ENCODE measurements around the gene TIGD2.
"Not testable (repeated sequence)": the region's sequence is repeated elsewhere in the genome, so short reads cannot be mapped to it uniquely, and the experiment has no call there.

The TIGD2 gene

GRCh38 chr4:89119836-89120235, 8.5 kb downstream of the TIGD2 start:
- no peak for DNase-seq

DNA sequence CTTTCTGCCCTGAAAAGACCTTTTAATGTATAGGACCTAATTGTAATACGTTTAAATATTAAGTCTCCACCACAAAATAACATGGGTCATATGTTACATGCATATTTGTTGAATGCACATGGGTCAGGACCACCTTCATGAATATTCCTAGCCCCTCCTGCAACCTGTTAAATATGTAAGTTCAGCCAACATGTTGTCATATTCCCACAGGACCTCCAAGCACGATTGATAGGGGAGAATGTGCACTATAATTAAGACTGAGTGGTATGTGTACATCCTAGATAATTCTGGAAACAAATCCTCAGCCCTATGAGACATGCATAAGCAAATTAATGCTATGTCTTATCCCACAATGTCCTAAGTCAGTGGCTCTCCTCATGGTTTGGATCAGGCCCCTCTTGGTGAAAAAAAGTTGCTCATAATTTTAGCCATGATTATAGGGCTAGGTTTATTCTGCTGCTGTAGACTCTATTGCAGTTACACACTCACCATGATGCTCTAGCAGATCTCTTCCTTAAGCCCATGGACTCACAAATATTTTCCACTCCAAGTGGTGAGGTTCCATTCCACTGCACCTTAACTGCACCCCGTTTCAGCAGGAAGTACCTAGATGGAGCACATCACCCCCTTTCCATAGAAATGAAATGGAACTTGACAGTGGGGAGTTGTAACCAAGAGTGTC, 10.2 kb downstream of the TIGD2 start:
- no peak for DNase-seq

DNA sequence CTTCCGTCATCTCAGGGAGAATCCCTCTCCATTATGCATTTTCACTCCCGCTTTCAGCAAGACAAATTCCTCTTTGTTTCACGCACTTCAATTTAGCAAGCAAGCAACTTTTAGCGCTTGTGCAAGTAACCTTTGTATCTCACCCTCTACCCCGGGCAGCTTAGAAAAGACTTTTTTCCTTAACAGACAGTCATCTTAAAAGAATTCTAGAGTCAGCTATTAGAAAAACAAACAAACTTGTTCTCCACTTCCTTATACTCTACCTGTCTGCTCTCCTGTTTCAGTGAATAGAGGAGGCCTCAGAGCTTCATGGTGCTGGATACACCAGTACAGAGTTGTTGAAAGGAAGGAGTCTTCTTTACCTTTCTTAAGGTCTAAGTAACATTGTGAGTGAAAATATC, 12.1 kb downstream of the TIGD2 start:
- no peak for DNase-seq

DNA sequence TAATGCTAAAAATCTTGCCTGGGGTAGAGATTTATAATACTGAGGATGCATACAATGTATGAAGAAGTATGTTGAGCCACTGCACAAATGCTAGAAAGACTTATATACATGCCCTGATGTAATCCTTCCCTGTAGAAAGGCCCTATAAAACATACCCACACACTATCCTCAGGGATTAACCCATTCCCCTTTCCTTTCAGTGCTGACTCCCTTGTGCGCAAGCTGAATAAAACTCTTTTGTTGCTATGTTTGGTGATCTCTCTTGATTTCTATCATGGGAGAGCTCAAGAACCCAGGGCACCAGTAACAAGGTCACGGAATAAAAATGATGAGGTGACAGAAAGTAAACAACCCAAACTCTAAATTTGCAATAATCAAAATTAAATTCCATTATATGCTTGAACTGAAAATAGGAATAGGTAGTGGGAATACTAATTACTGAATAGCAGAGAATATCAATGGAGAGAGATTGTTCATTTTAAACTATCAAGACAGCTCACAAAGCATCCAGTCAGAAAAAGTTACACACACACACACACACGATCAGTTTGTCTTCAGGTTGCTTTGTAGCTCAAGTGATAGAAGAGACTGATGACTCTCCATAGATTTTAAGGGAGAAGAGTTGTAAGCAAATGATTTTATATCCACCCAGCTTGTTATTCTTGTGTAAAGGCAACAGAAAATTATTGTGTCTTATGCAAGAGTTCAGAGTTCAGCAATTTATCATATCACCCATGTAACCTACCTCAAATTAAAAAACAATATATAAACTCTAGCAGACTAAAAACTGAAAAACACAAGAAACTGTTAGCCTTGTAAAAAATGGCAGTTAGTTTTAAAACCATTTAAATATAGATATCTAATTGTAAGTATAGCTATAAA, 14.8 kb downstream of the TIGD2 start:
- DNase-seq, result no peak

GRCh38 chr4:89129080-89129640, 17.8 kb downstream of the TIGD2 start:
- DNase-seq, result no peak

- no peak for DNase-seq
Observed at GRCh38 chr4:89134775-89135319, 23.5 kb downstream of the TIGD2 start.

GRCh38 chr4:89136525-89136924, 25.2 kb downstream of the TIGD2 start:
- DNase-seq, result no peak

GRCh38 chr4:89137231-89137630, 25.9 kb downstream of the TIGD2 start:
- DNase-seq, result no peak

- no peak for DNase-seq
Observed at GRCh38 chr4:89137695-89138094, 26.4 kb downstream of the TIGD2 start.

- DNase-seq, result no peak
Observed at GRCh38 chr4:89140168-89140759, 28.9 kb downstream of the TIGD2 start.

GRCh38 chr4:89142691-89143669, 31.6 kb downstream of the TIGD2 start:
- no peak for DNase-seq

- DNase-seq, result not testable (repeated sequence)
Observed at GRCh38 chr4:89144652-89145051, 33.3 kb downstream of the TIGD2 start.

DNA sequence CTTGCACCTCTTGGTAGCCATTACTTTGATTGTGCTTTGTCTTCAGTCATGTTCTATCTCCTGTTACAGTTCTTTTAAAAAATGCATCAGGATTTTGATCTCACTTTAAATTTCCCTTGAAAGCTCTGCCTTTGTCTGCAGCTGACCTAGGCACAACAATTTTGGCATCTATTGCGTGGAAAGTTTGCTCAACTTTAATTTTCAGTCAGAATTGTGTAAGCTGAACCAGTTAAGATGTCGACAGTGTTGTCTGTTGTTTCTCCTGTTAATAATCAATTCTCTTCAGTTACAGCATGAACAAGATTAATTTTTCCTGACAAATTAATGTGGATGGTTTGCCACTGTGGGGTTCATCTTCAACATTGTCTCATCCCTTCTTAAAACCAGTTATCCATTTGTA, 34.9 kb downstream of the TIGD2 start:
- no peak for DNase-seq

DNA sequence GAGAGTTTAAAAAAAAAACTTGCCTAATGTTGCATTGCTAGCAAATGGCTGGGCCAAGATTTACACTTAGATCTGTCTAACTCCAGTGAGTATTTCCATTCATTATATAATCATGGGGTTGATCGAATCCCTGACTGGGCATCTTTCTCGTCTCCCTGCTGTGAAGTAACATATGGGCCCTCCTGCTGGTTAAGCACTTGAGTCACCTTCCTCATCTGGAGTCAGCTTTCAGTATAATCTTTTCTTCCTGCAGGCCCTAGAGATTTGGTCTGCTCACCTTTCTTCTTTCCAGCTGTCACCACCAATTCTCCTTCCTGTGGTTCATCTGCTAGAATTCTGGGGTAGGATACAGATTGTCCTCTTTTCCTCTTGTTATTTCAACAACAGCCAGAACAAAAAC, 41.6 kb downstream of the TIGD2 start:
- DNase-seq, result no peak

DNA sequence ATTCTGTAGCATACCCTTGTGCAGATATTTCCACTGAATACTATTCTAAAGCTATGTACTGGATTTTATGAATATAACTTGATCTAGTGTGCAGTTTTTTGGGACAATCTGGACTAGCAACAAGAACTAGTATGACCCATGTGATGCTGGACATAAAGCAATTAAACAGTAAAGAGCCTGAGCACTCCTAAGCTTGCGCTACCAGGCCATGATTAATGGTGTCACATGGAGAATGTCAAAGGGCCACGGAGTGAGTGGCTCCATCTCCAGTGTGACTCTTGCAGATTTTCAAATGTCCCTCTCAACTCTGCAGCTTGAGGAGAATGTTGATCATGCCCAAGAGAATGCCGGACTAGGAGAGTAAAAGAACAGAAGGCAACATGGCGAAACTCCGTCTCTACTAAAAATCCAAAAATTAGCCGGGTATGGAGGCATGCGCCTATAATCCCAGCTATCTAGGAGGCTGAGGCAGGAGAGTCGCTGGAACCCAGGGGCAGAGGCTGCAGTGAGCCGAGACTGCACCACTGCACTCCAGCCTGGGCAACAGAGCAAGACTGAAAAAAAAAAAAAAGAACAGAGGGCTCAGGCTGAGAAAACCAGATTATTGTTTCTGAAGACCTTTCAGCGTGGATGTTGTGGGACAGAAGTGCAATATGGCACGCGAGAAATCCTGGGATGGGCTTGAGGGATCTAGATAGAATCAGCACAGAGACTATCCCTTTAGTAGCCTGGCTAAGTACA, 45.0 kb downstream of the TIGD2 start:
- DNase-seq, result no peak

GRCh38 chr4:89157488-89158024, 46.2 kb downstream of the TIGD2 start:
- no peak for DNase-seq

DNA sequence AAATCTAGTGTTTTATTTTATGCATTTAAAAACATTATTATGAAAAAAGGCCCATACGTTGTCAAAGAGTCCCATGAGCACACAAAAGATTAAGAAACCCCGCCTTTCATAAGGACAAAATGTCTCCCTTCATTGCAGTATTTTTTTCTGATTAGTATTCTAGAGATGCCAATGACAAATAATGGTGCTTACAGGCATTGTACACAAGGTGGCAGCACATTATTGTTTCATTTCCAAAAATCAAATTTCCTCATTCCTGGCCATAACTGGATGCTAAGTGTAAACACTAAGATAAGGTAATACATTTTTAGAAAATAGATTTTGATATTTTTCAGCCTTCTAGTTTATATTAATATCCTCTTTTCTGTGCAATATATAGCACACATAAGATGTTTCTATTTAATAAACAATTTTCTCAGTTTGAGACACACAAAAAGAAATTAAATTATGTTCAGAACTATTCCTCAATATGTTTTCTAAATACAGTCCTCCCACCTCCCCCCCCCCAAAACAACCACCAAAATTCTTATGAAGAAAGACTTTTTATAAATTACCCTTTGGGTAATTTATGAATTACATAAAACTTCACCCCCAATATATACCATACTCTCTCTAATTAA, 47.7 kb downstream of the TIGD2 start:
- DNase-seq, result peak; percentile 14

GRCh38 chr4:89160806-89161205, 49.5 kb downstream of the TIGD2 start:
- no peak for DNase-seq

DNA sequence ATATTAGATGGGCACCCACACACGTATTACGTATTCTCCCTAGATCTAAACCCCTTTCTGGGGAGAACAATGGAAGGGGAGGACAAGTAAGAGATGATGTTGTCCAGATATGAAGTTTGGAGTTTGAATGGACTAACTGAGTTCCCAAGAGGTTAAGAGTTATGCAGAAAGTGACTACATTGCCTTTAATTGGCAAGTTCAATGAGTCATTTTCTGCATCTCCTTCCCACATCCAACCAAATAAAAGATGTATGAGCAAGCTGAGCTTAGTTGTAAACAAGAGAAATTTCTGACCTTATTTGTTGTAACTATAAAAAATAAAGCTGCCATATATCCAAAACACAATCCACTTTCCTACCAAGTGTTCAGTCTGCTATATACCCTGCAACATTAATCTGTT, 50.5 kb downstream of the TIGD2 start:
- no peak for DNase-seq

DNA sequence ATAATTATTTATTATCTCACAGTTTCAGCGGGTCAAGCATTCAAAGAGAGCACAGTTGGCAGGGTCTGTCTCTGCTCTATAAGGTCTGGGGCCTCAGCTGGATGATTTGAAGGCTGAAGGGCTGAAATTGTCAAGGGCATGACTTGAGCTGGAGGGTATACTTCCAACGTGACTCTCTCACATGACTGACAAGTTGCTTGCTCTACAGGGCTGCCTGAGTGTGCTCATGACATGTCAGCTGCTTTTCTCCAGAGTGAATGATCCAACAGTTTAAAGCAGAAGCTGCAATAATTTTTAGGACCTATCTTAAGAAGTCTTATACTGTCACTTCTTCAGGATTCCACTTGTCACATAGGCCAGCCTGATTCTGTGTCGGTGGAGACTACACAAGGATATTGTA, 51.2 kb downstream of the TIGD2 start:
- no peak for DNase-seq

- no peak for DNase-seq
Observed at GRCh38 chr4:89162987-89163386, 51.7 kb downstream of the TIGD2 start.

All from MV-4-11 (cell line).